ENCODE results near the gene PARD3B. TPM values are rescaled to one million over a fixed set of nuclear protein-coding genes. Genes with fewer than 3 reads are reported as not detected.

Gene PARD3B
- total and polyA plus RNA-seq, 3 donors from 2014 or later = 14.6 to 36.8 (median 29.6) TPM

- DNase-seq = no peak
- no peak overlapping the region for H3K4me3 ChIP-seq
- no peaks in the 10 kb centered on the region for H3K27me3 ChIP-seq
- intact Hi-C loops (cut with DNase I; ENCODE audit: low total_unique reads) = no loop called here
- no peaks in the 10 kb centered on the region for H3K4me1 ChIP-seq
- no peaks in the 10 kb centered on the region for H3K36me3 ChIP-seq (ENCODE audit: low read depth, missing control alignments)
- TF ChIP-seq POLR2A (IDR thresholded peaks at IDR 0.05) (no peak), CTCF (IDR thresholded peaks at IDR 0.05) (no peak)
- WGBS, 2 donors = 82 to 94% methylated on average over 4 of the region's 4 CpGs
- no peaks in the 10 kb centered on the region for H3K9me3 ChIP-seq
- no peak overlapping the region for H3K27ac ChIP-seq
Measured at GRCh38 chr2:205171261-205171940, 626.1 kb downstream of the PARD3B start.

GRCh38 chr2:205175831-205176230, 630.6 kb downstream of the PARD3B start:
- WGBS, 2 donors = 90 to 96% methylated on average over 4 of the region's 4 CpGs
- intact Hi-C loops (cut with DNase I; ENCODE audit: low total_unique reads) = no loop called here
- Histone ChIP-seq H3K4me3 (no peak overlapping the region), H3K27me3 (no peaks in the 10 kb centered on the region), H3K4me1 (no peaks in the 10 kb centered on the region), H3K27ac (no peak overlapping the region), H3K9me3 (no peaks in the 10 kb centered on the region), H3K36me3 (ENCODE audit: low read depth, missing control alignments) (no peaks in the 10 kb centered on the region)
- no peak for DNase-seq
- TF ChIP-seq POLR2A (IDR thresholded peaks at IDR 0.05) = no peak

- no peak for TF ChIP-seq POLR2A (IDR thresholded peaks at IDR 0.05)
- no peak for TF ChIP-seq CTCF (IDR thresholded peaks at IDR 0.05)
- no peak overlapping the region for H3K27ac ChIP-seq
- H3K27me3 ChIP-seq = no peaks in the 10 kb centered on the region
- H3K9me3 ChIP-seq = no peaks in the 10 kb centered on the region
- DNase-seq = no peak
- no peaks in the 10 kb centered on the region for H3K4me1 ChIP-seq
- intact Hi-C loops (cut with DNase I; ENCODE audit: low total_unique reads) = no loop called here
- no peak overlapping the region for H3K4me3 ChIP-seq
- WGBS, 2 donors = 87 to 89% methylated on average over 2 of the region's 2 CpGs
- no peaks in the 10 kb centered on the region for H3K36me3 ChIP-seq (ENCODE audit: low read depth, missing control alignments)
Measured at GRCh38 chr2:205176546-205176945, 631.3 kb downstream of the PARD3B start.

- Histone ChIP-seq H3K4me1 (no peaks in the 10 kb centered on the region), H3K27ac (no peak overlapping the region), H3K9me3 (no peaks in the 10 kb centered on the region), H3K36me3 (ENCODE audit: low read depth, missing control alignments) (no peaks in the 10 kb centered on the region), H3K4me3 (no peak overlapping the region), H3K27me3 (no peaks in the 10 kb centered on the region)
- intact Hi-C loops (cut with DNase I; ENCODE audit: low total_unique reads) = no loop called here
- TF ChIP-seq POLR2A (IDR thresholded peaks at IDR 0.05) = no peak
- TF ChIP-seq CTCF (IDR thresholded peaks at IDR 0.05) = no peak
- no peak for DNase-seq
Measured at GRCh38 chr2:205177546-205177945, 632.3 kb downstream of the PARD3B start.

GRCh38 chr2:205180730-205181129, 635.5 kb downstream of the PARD3B start:
- no peaks in the 10 kb centered on the region for H3K9me3 ChIP-seq
- DNase-seq = no peak
- no peak overlapping the region for H3K4me3 ChIP-seq
- TF ChIP-seq POLR2A (IDR thresholded peaks at IDR 0.05) (no peak), CTCF (IDR thresholded peaks at IDR 0.05) (no peak)
- intact Hi-C loops (cut with DNase I; ENCODE audit: low total_unique reads) = no loop called here
- 76 to 79% methylated on average over 3 of the region's 3 CpGs for WGBS, 2 donors
- H3K4me1 ChIP-seq = no peaks in the 10 kb centered on the region
- no peak overlapping the region for H3K27ac ChIP-seq
- no peaks in the 10 kb centered on the region for H3K27me3 ChIP-seq
- no peaks in the 10 kb centered on the region for H3K36me3 ChIP-seq (ENCODE audit: low read depth, missing control alignments)
